ENCODE results near the gene GZF1.

GZF1 gene

DNA sequence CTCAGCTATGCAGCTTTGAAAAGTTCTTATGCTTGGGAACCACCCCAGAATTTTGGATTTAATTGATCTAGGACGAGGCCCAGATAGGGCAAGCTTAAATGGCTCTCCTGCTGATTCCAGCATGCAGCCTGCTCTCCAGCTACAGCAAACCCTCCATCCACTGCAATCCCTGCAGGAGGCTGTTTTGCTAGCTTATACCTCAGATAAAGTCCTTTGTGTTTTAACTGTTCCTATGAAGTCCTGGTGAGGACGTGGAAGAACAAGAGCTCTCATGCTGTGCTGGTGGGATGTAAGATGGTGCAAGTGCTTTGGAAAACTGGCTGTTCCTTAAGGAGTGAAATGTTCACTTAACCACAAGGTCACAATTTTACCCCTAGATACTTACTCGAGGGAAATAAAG lies 36.9 kb upstream of the GZF1 start:
- Histone ChIP-seq H3K27ac (ENCODE audit: low read length) (no peak overlapping the region), H3K79me2 (ENCODE audit: low read length) (no peaks in the 10 kb centered on the region), H3K9ac (ENCODE audit: low read length) (no peak overlapping the region), H3K9me3 (ENCODE audit: insufficient read depth, low read length) (no peaks in the 10 kb centered on the region), H3K4me2 (ENCODE audit: low read length) (no peak overlapping the region), H3K27me3 (ENCODE audit: low read depth, low read length) (no peaks in the 10 kb centered on the region), H3K4me3 (ENCODE audit: low read length) (no peak overlapping the region), H2AFZ (ENCODE audit: low read depth, low read length) (no peak overlapping the region), H4K20me1 (ENCODE audit: insufficient read depth, low read length) (no peaks in the 10 kb centered on the region), H3K36me3 (replicated peaks; ENCODE audit: low read depth, low read length) (peaks cover 3% of the 10 kb centered on the region), H3K4me1 (ENCODE audit: low read length) (no peaks in the 10 kb centered on the region)
- no peak for TF ChIP-seq EZH2phosphoT487 (IDR thresholded peaks at IDR 0.05; ENCODE audit: low read depth)
- TF ChIP-seq, protein P1, sequence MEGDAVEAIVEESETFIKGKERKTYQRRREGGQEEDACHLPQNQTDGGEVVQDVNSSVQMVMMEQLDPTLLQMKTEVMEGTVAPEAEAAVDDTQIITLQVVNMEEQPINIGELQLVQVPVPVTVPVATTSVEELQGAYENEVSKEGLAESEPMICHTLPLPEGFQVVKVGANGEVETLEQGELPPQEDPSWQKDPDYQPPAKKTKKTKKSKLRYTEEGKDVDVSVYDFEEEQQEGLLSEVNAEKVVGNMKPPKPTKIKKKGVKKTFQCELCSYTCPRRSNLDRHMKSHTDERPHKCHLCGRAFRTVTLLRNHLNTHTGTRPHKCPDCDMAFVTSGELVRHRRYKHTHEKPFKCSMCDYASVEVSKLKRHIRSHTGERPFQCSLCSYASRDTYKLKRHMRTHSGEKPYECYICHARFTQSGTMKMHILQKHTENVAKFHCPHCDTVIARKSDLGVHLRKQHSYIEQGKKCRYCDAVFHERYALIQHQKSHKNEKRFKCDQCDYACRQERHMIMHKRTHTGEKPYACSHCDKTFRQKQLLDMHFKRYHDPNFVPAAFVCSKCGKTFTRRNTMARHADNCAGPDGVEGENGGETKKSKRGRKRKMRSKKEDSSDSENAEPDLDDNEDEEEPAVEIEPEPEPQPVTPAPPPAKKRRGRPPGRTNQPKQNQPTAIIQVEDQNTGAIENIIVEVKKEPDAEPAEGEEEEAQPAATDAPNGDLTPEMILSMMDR (IDR thresholded peaks at IDR 0.05; ENCODE audit: low read depth, low read length) = no peak

DNA sequence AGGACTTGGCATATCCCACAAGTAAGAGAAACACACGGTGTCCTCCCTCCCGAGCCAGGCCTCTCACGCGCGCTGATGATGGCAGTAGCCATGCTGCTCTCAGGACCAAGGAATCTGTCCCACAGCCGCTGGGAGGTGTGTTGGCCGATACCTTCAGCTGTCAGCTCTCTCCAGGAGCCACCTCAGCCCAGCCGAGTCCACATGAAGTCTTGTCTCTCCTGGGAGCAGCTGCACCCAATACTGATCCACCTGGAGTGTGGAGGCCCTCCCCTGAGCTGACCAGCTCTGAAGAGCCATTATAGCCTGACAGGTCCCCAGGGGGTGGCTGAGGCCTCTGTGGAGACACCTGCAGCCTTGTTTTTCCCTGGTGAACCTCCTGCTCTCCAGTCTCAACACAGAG lies 35.2 kb upstream of the GZF1 start:
- TF ChIP-seq, protein P1 (IDR thresholded peaks at IDR 0.05; ENCODE audit: low read depth, low read length) = no peak
- TF ChIP-seq EZH2phosphoT487 (IDR thresholded peaks at IDR 0.05; ENCODE audit: low read depth) = no peak
- Histone ChIP-seq H3K9me3 (ENCODE audit: insufficient read depth, low read length) (no peaks in the 10 kb centered on the region), H3K4me1 (ENCODE audit: low read length) (peaks cover 5% of the 10 kb centered on the region), H4K20me1 (ENCODE audit: insufficient read depth, low read length) (no peaks in the 10 kb centered on the region), H3K9ac (ENCODE audit: low read length) (no peak overlapping the region), H3K36me3 (replicated peaks; ENCODE audit: low read depth, low read length) (peaks cover 6% of the 10 kb centered on the region), H2AFZ (ENCODE audit: low read depth, low read length) (no peak overlapping the region), H3K27me3 (ENCODE audit: low read depth, low read length) (no peaks in the 10 kb centered on the region), H3K27ac (ENCODE audit: low read length) (no peak overlapping the region), H3K4me2 (ENCODE audit: low read length) (no peak overlapping the region), H3K4me3 (ENCODE audit: low read length) (no peak overlapping the region), H3K79me2 (ENCODE audit: low read length) (no peaks in the 10 kb centered on the region)

DNA sequence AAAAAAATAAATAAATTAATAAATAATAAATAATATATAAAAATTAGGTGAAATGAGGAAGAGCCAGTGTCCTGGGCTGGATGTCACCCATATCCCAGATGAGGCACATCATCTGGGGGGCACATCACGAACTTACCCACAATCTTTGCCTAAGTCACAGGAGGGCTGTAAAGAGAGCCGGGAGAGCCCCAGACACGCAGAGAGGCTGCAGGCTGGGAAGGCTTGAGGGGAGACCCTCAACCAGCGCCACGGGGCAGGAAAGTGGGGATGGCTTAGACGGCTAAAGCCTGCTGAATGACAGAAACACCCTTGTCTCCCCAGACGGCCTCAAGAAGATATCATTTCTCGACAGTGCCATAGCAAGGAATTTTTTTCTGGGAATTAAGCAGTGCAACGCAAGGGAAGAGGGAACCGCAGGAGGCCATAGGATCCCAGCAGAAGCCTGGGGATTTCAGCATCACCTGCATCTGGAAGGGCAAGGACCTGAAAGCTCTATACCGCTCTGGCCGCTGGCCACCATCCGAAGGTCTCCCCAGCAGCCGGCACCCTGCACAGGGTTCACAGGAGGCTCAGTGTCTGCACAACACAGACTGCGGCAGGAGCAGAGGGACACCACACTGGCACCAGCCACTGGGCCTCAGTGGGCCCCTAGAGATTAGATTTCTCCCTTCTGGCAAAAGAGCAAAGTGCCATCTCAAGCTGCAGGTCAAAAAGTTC lies 34.2 kb upstream of the GZF1 start:
- TF ChIP-seq, protein P1 (IDR thresholded peaks at IDR 0.05; ENCODE audit: low read depth, low read length) = no peak
- no peak for TF ChIP-seq EZH2phosphoT487 (IDR thresholded peaks at IDR 0.05; ENCODE audit: low read depth)
- Histone ChIP-seq H3K9ac (ENCODE audit: low read length) (no peak overlapping the region), H3K27me3 (ENCODE audit: low read depth, low read length) (no peaks in the 10 kb centered on the region), H4K20me1 (ENCODE audit: insufficient read depth, low read length) (no peaks in the 10 kb centered on the region), H3K79me2 (ENCODE audit: low read length) (no peaks in the 10 kb centered on the region), H2AFZ (ENCODE audit: low read depth, low read length) (no peak overlapping the region), H3K4me3 (ENCODE audit: low read length) (no peak overlapping the region), H3K9me3 (ENCODE audit: insufficient read depth, low read length) (no peaks in the 10 kb centered on the region), H3K4me2 (ENCODE audit: low read length) (no peak overlapping the region), H3K36me3 (replicated peaks; ENCODE audit: low read depth, low read length) (peaks cover 6% of the 10 kb centered on the region), H3K27ac (ENCODE audit: low read length) (no peak overlapping the region), H3K4me1 (ENCODE audit: low read length) (peaks cover 12% of the 10 kb centered on the region)

DNA sequence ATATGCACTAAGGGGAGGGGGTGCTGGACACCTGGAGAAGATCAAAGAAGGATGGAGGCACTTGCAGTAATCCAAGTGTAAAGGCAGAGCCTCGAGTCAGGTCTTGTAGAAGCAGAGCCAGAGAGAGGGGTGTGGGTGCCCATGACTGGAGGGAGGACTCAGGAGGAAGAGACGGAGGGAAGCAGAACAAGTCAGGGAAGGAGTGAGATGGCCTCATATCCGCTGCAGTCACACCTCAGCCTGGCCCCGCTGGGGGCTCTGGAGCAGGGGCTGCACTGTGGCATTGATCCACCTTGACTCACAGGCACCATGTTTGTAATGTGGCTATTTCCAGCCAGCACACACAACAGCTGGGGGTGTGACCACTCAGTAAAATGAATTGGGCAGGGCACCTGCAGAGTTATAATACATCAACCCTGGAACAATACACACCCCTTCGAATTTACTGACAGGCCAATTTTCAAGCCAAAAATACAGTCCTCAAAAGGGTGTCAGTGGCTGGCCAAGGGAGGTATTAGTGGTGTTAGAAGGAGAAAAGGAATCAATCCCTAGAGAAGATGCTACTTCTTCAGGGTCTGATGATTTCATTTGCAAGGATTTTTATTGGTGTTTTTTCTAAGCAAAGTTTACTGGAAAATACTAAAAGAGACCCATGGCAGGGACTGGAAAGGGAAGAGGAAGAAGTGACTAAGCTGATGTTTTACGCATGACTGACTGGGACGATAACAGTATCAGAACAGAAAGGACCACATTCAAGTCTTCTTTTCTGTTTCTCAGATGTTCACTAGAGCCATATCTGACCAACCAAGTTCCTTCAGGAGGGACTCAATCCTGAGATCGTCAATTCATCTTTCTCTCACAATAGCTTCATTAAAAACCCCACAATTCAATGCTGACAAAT lies 30.3 kb upstream of the GZF1 start:
- Histone ChIP-seq H3K27me3 (ENCODE audit: low read depth, low read length) (no peaks in the 10 kb centered on the region), H3K4me1 (ENCODE audit: low read length) (peaks cover 12% of the 10 kb centered on the region), H3K9me3 (ENCODE audit: insufficient read depth, low read length) (no peaks in the 10 kb centered on the region), H3K36me3 (replicated peaks; ENCODE audit: low read depth, low read length) (peaks cover 6% of the 10 kb centered on the region), H3K4me2 (ENCODE audit: low read length) (peak overlapping the region; percentile 47), H2AFZ (ENCODE audit: low read depth, low read length) (no peak overlapping the region), H3K27ac (ENCODE audit: low read length) (no peak overlapping the region), H3K9ac (ENCODE audit: low read length) (no peak overlapping the region), H3K4me3 (ENCODE audit: low read length) (no peak overlapping the region), H3K79me2 (ENCODE audit: low read length) (no peaks in the 10 kb centered on the region), H4K20me1 (ENCODE audit: insufficient read depth, low read length) (no peaks in the 10 kb centered on the region)
- TF ChIP-seq EZH2phosphoT487 (IDR thresholded peaks at IDR 0.05; ENCODE audit: low read depth) = no peak
- TF ChIP-seq, protein P1 (IDR thresholded peaks at IDR 0.05; ENCODE audit: low read depth, low read length) = no peak
